Measurements from ENCODE around the gene FAM227A.

The FAM227A gene

GRCh38 chr22:38566726-38567504 lies 89.3 kb downstream of the FAM227A start:
- no peaks in the 10 kb centered on the region for H3K36me3 ChIP-seq (ENCODE audit: control insufficient read depth, insufficient read depth, low read length)
- no peak for TF ChIP-seq CTCF (IDR thresholded peaks at IDR 0.05; ENCODE audit: insufficient read depth, low read length, poor library complexity, severe bottlenecking)
- no peaks in the 10 kb centered on the region for H3K27me3 ChIP-seq (replicated peaks; ENCODE audit: control insufficient read depth, insufficient read depth, low read length)
- no peak for DNase-seq (ENCODE audit: extremely low read depth, insufficient read length)
- no peak overlapping the region for H3K4me3 ChIP-seq (replicated peaks; ENCODE audit: low read depth, low read length)

GRCh38 chr22:38565441-38565840 lies 90.8 kb downstream of the FAM227A start:
- no peak for DNase-seq (ENCODE audit: extremely low read depth, insufficient read length)
- no peaks in the 10 kb centered on the region for H3K27me3 ChIP-seq (replicated peaks; ENCODE audit: control insufficient read depth, insufficient read depth, low read length)
- H3K36me3 ChIP-seq (ENCODE audit: control insufficient read depth, insufficient read depth, low read length) = no peaks in the 10 kb centered on the region
- no peak for TF ChIP-seq CTCF (IDR thresholded peaks at IDR 0.05; ENCODE audit: insufficient read depth, low read length, poor library complexity, severe bottlenecking)
- no peak overlapping the region for H3K4me3 ChIP-seq (replicated peaks; ENCODE audit: low read depth, low read length)

GRCh38 chr22:38564669-38565068 lies 91.5 kb downstream of the FAM227A start:
- no peak overlapping the region for H3K4me3 ChIP-seq (replicated peaks; ENCODE audit: low read depth, low read length)
- no peaks in the 10 kb centered on the region for H3K27me3 ChIP-seq (replicated peaks; ENCODE audit: control insufficient read depth, insufficient read depth, low read length)
- no peaks in the 10 kb centered on the region for H3K36me3 ChIP-seq (ENCODE audit: control insufficient read depth, insufficient read depth, low read length)
- no peak for TF ChIP-seq CTCF (IDR thresholded peaks at IDR 0.05; ENCODE audit: insufficient read depth, low read length, poor library complexity, severe bottlenecking)
- DNase-seq (ENCODE audit: extremely low read depth, insufficient read length) = no peak

- no peak for TF ChIP-seq CTCF (IDR thresholded peaks at IDR 0.05; ENCODE audit: insufficient read depth, low read length, poor library complexity, severe bottlenecking)
Observed at GRCh38 chr22:38554281-38554680, 101.9 kb downstream of the FAM227A start.

GRCh38 chr22:38549101-38549894 lies 106.9 kb downstream of the FAM227A start:
- TF ChIP-seq CTCF (IDR thresholded peaks at IDR 0.05; ENCODE audit: insufficient read depth, low read length, poor library complexity, severe bottlenecking) = no peak
- Histone ChIP-seq H3K4me3 (replicated peaks; ENCODE audit: low read depth, low read length) (no peak overlapping the region), H3K36me3 (ENCODE audit: control insufficient read depth, insufficient read depth, low read length) (no peaks in the 10 kb centered on the region), H3K27me3 (replicated peaks; ENCODE audit: control insufficient read depth, insufficient read depth, low read length) (no peaks in the 10 kb centered on the region)
- DNase-seq (ENCODE audit: extremely low read depth, insufficient read length) = peak; percentile 28

More at GRCh38 chr22:38554281-38554680, 101.9 kb downstream of the FAM227A start:
- Histone ChIP-seq H3K4me3 (replicated peaks; ENCODE audit: low read depth, low read length) (no peak overlapping the region), H3K36me3 (ENCODE audit: control insufficient read depth, insufficient read depth, low read length) (no peaks in the 10 kb centered on the region), H3K27me3 (replicated peaks; ENCODE audit: control insufficient read depth, insufficient read depth, low read length) (no peaks in the 10 kb centered on the region)
- DNase-seq (ENCODE audit: extremely low read depth, insufficient read length) = no peak
